RWPE1 (cell line): ENCODE data around the gene ARL8A.

Experiments
- CTCF ChIA-PET: fragments of 350-600 bp; sonication (Branson Sonifier 250); formaldehyde crosslinking; extraction: SDS; loops from one replicate; lab custom pipeline; 2021; lab: Yijun Ruan, JAX
- POLR2A ChIA-PET: fragments of 400-600 bp; formaldehyde crosslinking; extraction: SDS; loops from one replicate; lab custom pipeline; 2020; ENCODE audit warnings: antibody characterized with exemption; ENCODE audit not compliant: low non-redundant PET; lab: Yijun Ruan, JAX
- DNase-seq: peaks from one replicate; pipeline ENCODE4 v3.0.0; 2012; ENCODE audit warnings: low spot score
- H3K27ac ChIP-seq: fragments of 450-650 bp; 2 replicates; pipeline ENCODE4 v1.5.1; 2017
- TF ChIP-seq, protein P1 (sequence below): fragments of 450-650 bp; conservative IDR thresholded peaks from 2 replicates; pipeline ENCODE4 v1.5.1; 2017; ENCODE audit warnings: low read depth, mild to moderate bottlenecking

The ARL8A gene

DNA sequence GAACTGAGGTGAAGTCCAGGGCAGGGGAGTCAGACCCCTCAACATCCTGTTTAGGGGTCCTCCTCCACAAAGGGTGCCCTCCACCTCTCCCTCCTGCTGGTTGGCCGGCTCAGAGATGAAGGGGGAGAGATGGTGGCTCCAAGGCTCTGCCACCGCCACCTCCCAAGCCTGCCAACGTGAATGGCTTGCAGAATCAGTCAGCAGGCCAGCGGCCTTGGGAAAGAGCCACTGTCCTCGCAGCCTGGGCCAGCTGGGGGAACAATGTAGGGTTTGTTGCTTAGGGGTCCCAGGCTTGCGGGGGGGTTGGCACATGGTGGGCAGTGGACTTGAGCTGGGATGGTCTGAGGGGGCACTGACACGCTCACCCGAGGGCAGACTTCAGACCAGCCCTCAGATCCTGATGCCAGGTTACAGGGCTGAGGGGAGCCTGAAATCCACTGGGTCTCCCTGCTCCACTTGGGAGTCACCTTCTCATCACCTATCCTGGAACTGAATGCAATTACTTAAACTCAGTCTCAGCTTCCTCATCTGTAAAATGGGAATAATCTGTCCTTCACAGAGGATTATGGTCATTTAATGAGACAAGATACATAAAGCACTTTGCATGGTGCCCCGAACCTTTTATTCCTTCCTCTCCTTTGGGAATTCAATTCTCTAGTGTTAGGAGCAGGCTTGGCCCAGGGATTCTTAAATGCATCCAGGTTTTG lies 13.6 kb downstream of the ARL8A start:
- DNase-seq, result no peak
- POLR2A ChIA-PET, result no interaction called here
- H3K27ac ChIP-seq, result 0 out of 2 replicates have a peak overlapping the region, but pooled peaks have one; percentile 24
- CTCF ChIA-PET, result interaction anchor here (0.6 to 4.0 kb wide), 6 partner anchors 25 to 235 kb away, joined by 3 to 23 read pairs (median 3); no protein-coding TSS in a partner anchor
- TF ChIP-seq, protein P1, sequence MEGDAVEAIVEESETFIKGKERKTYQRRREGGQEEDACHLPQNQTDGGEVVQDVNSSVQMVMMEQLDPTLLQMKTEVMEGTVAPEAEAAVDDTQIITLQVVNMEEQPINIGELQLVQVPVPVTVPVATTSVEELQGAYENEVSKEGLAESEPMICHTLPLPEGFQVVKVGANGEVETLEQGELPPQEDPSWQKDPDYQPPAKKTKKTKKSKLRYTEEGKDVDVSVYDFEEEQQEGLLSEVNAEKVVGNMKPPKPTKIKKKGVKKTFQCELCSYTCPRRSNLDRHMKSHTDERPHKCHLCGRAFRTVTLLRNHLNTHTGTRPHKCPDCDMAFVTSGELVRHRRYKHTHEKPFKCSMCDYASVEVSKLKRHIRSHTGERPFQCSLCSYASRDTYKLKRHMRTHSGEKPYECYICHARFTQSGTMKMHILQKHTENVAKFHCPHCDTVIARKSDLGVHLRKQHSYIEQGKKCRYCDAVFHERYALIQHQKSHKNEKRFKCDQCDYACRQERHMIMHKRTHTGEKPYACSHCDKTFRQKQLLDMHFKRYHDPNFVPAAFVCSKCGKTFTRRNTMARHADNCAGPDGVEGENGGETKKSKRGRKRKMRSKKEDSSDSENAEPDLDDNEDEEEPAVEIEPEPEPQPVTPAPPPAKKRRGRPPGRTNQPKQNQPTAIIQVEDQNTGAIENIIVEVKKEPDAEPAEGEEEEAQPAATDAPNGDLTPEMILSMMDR, result no peak

DNA sequence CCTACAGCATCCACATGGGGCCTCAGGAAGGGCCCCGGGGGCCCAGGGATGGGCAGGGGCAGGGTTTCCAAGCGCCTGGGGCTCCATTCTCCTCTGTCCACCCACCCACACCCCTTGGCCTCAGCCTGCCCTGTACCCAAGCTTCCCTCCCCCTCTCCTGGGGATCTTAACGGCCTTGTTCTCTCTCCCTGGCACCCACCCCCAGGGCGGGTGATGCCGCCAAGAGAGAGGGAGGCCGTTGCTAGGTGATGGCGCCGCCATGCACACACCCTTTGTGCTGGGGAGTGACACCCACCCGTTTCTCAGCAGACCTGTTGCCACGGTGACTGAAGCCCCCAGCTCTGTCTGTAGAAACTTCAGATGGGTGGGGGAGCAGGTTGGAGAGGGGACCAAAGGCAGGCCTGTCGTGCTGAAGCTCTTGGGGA lies 14.2 kb downstream of the ARL8A start:
- H3K27ac ChIP-seq, result 0 out of 2 replicates have a peak overlapping the region, but pooled peaks have one; percentile 24
- ChIA-PET CTCF (interaction anchor here (0.6 to 4.0 kb wide), 6 partner anchors 11 to 235 kb away, joined by 3 to 23 read pairs (median 3); no protein-coding TSS in a partner anchor), POLR2A (no interaction called here)
- no peak for DNase-seq
- TF ChIP-seq, protein P1, result no peak

DNA sequence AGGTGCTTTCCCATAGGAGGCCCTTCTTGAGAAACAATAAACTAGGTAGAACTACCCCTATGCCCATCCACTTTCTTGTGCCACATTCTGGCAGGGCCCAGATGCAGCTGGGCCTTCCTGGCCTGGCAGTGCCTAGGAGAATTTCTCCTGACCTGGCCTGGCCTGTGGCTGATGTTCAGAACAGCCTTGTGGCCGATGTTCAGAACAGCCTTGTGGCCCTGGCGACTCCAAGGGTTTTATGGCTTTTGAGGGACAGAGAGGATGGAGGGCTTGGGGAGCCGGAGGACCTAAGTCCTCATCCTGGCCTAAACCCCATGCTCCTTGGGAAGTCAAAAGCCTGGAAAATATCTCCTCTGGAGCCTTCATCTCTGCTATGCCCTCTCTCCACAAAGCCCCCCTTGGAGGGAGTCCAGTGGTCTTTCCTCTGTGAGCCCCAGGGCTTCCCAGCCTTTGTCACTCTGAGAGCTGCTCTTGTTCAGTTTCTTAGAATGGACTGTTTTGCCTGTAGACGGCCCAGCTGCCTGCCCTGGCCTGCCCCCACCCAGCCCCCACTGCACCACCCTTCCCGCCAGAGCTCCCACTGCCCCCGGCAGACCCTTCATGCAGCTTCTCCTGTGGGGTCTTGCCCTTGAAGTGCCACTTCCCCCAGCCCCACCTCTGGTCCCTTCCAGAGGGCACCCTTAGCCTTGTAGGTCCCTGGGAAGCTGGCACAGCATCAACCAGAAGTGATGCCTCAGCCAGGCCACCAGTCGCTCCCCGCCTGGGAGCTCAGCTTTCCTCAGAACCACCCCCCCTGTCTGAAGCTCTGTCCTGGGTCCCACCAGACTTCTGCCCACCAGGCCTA lies 14.9 kb downstream of the ARL8A start:
- CTCF ChIA-PET, result interaction anchor here (0.6 to 4.0 kb wide), 6 partner anchors 10 to 234 kb away, joined by 3 to 23 read pairs (median 4); no protein-coding TSS in a partner anchor
- POLR2A ChIA-PET, result interaction anchor here (0.5 kb wide), 1 partner anchor 10 kb away, joined by 5 read pairs; no protein-coding TSS in a partner anchor

DNA sequence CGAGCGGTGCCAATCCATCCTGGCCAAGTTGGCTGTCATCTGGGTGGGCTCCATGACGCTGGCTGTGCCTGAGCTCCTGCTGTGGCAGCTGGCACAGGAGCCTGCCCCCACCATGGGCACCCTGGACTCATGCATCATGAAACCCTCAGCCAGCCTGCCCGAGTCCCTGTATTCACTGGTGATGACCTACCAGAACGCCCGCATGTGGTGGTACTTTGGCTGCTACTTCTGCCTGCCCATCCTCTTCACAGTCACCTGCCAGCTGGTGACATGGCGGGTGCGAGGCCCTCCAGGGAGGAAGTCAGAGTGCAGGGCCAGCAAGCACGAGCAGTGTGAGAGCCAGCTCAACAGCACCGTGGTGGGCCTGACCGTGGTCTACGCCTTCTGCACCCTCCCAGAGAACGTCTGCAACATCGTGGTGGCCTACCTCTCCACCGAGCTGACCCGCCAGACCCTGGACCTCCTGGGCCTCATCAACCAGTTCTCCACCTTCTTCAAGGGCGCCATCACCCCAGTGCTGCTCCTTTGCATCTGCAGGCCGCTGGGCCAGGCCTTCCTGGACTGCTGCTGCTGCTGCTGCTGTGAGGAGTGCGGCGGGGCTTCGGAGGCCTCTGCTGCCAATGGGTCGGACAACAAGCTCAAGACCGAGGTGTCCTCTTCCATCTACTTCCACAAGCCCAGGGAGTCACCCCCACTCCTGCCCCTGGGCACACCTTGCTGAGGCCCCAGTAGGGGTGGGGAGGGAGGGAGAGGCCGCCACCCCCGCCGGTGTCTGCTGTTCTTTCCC lies 16.5 kb downstream of the ARL8A start:
- TF ChIP-seq, protein P1, result no peak
- ChIA-PET CTCF (interaction anchor here (0.6 to 2.2 kb wide), 3 partner anchors 9 to 680 kb away, joined by 3 to 11 read pairs (median 4); no protein-coding TSS in a partner anchor), POLR2A (no interaction called here)
- no peak for DNase-seq
- H3K27ac ChIP-seq, result no peak overlapping the region

More for the DNA sequence above, 14.9 kb downstream of the ARL8A start:
- peak overlapping the region; percentile 14; the same call in 1 of the 2 replicates for H3K27ac ChIP-seq
- TF ChIP-seq, protein P1, result no peak
- DNase-seq, result no peak

DNA sequence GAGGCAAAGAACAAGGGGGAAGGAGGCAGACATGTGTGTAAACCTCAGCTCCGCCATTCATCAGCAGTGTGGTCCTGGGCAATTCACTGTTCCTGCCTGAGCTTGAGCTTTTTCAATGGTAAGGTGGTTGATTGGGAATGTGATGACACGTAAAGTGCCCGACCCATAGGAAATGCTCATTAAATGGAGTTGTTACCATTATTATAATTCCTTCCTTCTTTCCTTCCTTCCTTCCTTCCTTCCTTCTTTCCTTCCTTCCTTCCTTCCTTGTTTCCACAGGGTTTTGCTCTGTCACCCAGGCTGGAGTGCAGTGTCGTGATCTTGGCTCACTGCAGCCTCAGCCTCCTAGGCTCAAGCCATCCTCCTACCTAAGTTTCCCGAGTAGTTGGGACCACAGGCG lies 17.5 kb downstream of the ARL8A start:
- ChIA-PET POLR2A (no interaction called here), CTCF (no interaction called here)
- no peak for DNase-seq
- no peak overlapping the region for H3K27ac ChIP-seq
- TF ChIP-seq, protein P1, result no peak
